Ascending aorta (tissue), 2 donors: ENCODE data around the gene MCTP1. TPM values are rescaled to one million over a fixed set of nuclear protein-coding genes. Genes with fewer than 3 reads are reported as not detected.

ENCODE experiments used
- DNase-seq, 2 donors: peaks; one replicate each; pipeline ENCODE4 v3.0.0-alpha.2; 2019; ENCODE audit warnings: low spot score in 2 of 2
- H3K27ac ChIP-seq, 2 donors: fragments of 200-600 bp; sonication (generic); one replicate each; pipeline ENCODE4 v1.5.1; 2016 to 2017; ENCODE audit warnings: mild to moderate bottlenecking in 1 of 2
- H3K27me3 ChIP-seq: fragments of 200-600 bp; sonication (generic); one replicate; pipeline ENCODE4 v1.5.1; 2017
- H3K36me3 ChIP-seq, 2 donors: fragments of 200-600 bp; sonication (generic); one replicate each; pipeline ENCODE4 v1.5.1; 2016
- H3K4me1 ChIP-seq, 2 donors: fragments of 200-600 bp; sonication (generic); one replicate each; pipeline ENCODE4 v1.5.1; 2016 to 2017; ENCODE audit warnings: mild to moderate bottlenecking in 1 of 2
- H3K4me3 ChIP-seq, 2 donors: fragments of 200-600 bp; sonication (generic); one replicate each; pipeline ENCODE4 v1.5.1; 2016 to 2017; ENCODE audit warnings: mild to moderate bottlenecking in 1 of 2
- H3K9me3 ChIP-seq, 2 donors: fragments of 200-600 bp; sonication (generic); one replicate each; pipeline ENCODE4 v1.5.1; 2016
- intact Hi-C: fragments of 100-400 bp; cut with DNase I; formaldehyde crosslinking; loops from one replicate; pipeline ENCODE4 v1.15.1; 2023
- total RNA-seq: library from RNA; depleted of rRNA; stranded (reverse); fragments of >200 nt; gene quantifications from one replicate; pipeline ENCODE4 v1.1.0, GENCODE V29; 2016
- TF ChIP-seq, protein P1 (sequence below), 3 experiments: fragments of 200-600 bp in 2 of 3; fragments of 450-650 bp in 1 of 3; sonication (generic) in 2 of 3; IDR thresholded peaks; one replicate each; pipeline ENCODE4 v1.5.1; 2016 to 2019; ENCODE audit warnings: antibody characterized with exemption in 3 of 3, mild to moderate bottlenecking in 1 of 3, moderate library complexity in 1 of 3

The MCTP1 gene
- total RNA-seq, 1 donor from 2014 or later: 112 TPM

GRCh38 chr5:95283761-95284571 lies 928 bp downstream of the MCTP1 start:
- H3K27me3 ChIP-seq: peaks cover 5% of the 10 kb centered on the region
- TF ChIP-seq, protein P1, sequence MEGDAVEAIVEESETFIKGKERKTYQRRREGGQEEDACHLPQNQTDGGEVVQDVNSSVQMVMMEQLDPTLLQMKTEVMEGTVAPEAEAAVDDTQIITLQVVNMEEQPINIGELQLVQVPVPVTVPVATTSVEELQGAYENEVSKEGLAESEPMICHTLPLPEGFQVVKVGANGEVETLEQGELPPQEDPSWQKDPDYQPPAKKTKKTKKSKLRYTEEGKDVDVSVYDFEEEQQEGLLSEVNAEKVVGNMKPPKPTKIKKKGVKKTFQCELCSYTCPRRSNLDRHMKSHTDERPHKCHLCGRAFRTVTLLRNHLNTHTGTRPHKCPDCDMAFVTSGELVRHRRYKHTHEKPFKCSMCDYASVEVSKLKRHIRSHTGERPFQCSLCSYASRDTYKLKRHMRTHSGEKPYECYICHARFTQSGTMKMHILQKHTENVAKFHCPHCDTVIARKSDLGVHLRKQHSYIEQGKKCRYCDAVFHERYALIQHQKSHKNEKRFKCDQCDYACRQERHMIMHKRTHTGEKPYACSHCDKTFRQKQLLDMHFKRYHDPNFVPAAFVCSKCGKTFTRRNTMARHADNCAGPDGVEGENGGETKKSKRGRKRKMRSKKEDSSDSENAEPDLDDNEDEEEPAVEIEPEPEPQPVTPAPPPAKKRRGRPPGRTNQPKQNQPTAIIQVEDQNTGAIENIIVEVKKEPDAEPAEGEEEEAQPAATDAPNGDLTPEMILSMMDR (IDR thresholded peaks at IDR 0.05): peak in 2 of 3 experiments; percentile 12 to 23
- H3K9me3 ChIP-seq: no peaks in the 10 kb centered on the region
- no peak overlapping the region for H3K27ac ChIP-seq
- no peak for DNase-seq
- peaks cover 6 to 10% of the 10 kb centered on the region in 2 donors for H3K4me1 ChIP-seq
- H3K36me3 ChIP-seq: no peaks in the 10 kb centered on the region
- peak overlapping the region; percentile 54 to 72 for H3K4me3 ChIP-seq
- intact Hi-C loops: no loop called here

DNA sequence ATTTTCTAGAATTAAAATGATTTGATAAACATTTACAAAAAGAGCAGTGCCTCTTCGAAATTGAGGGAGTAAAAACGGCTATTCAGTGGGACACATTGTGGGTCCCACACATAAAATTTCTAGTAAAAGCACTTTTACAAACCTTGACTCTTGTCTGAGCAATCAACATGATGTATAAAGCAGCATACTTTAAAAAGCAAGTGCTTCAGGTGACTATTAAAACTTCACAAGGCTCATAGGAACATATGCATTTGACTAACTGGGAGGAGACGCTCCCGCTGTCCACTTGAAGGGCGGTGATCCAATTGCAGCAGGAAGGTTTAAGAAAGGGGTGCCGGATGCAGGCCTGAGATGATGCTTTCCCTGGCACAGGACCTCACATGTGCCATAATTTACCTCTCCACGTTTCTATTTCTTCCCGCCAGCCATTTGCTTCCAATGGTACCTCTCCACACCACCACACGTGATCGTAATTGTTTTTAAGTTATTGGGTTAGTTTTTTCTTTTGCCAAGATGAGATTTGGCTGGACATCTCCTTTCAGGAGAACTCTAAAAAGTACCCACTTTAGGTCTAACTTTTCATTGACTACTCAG lies 1.8 kb downstream of the MCTP1 start:
- H3K36me3 ChIP-seq: no peaks in the 10 kb centered on the region
- TF ChIP-seq, protein P1 (IDR thresholded peaks at IDR 0.05): no peak
- H3K27me3 ChIP-seq: peaks cover 5% of the 10 kb centered on the region
- peak overlapping the region; percentile 54 to 72 for H3K4me3 ChIP-seq
- H3K4me1 ChIP-seq: peaks cover 6 to 10% of the 10 kb centered on the region in 2 donors
- no peak overlapping the region for H3K27ac ChIP-seq
- DNase-seq: no peak
- intact Hi-C loops: no loop called here
- no peaks in the 10 kb centered on the region for H3K9me3 ChIP-seq

DNA sequence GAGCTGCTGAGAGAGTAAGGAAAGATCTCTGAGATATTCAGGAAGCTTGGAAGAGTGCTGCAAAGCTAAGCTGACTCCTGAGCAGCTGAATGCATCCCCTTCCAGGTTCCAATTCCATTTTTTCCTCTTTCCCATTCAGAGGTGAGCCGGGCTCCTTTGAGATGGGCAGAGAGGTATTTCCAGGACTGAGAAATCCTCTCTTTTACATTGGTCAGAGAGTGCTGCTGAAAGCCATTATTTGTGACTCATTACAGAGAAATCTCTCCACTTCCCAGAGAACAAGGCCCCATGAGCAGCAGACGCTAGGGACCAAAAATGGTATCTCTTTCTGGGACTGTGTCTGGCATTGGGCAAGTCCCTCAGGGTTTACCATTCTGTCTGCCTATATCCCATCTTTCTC lies 3.7 kb downstream of the MCTP1 start:
- TF ChIP-seq, protein P1 (IDR thresholded peaks at IDR 0.05): no peak
- Histone ChIP-seq H3K9me3 (no peaks in the 10 kb centered on the region), H3K4me1 (peaks cover 6 to 10% of the 10 kb centered on the region in 2 donors), H3K27ac (no peak overlapping the region), H3K27me3 (peaks cover 5% of the 10 kb centered on the region), H3K36me3 (no peaks in the 10 kb centered on the region), H3K4me3 (no peak overlapping the region)
- no peak for DNase-seq
- intact Hi-C loops: no loop called here

- H3K9me3 ChIP-seq: no peaks in the 10 kb centered on the region
- intact Hi-C loops: no loop called here
- no peak for DNase-seq
- peaks cover 5% of the 10 kb centered on the region for H3K27me3 ChIP-seq
- no peak overlapping the region for H3K27ac ChIP-seq
- no peak overlapping the region for H3K4me3 ChIP-seq
- TF ChIP-seq, protein P1 (IDR thresholded peaks at IDR 0.05): no peak
- H3K36me3 ChIP-seq: no peaks in the 10 kb centered on the region
- H3K4me1 ChIP-seq: peaks cover 6 to 10% of the 10 kb centered on the region in 2 donors
These were observed 4.3 kb downstream of the MCTP1 start for GRCh38 chr5:95280401-95281095.

GRCh38 chr5:95274011-95274410 lies 10.9 kb downstream of the MCTP1 start:
- H3K27me3 ChIP-seq: no peaks in the 10 kb centered on the region
- no peak overlapping the region for H3K27ac ChIP-seq
- H3K4me3 ChIP-seq: no peak overlapping the region
- no peaks in the 10 kb centered on the region for H3K36me3 ChIP-seq
- no peaks in the 10 kb centered on the region for H3K9me3 ChIP-seq
- intact Hi-C loops: no loop called here
- TF ChIP-seq, protein P1 (IDR thresholded peaks at IDR 0.05): no peak
- DNase-seq: no peak
- no peaks in the 10 kb centered on the region for H3K4me1 ChIP-seq
